GM21526 (cell line): ENCODE data around the gene ACAD11.
A peak's percentile ranks its signal among the peaks of the same experiment; 100 is the strongest.
"Not testable (repeated sequence)": the region's sequence is repeated elsewhere in the genome, so short reads cannot be mapped to it uniquely, and the experiment has no call there.

Source experiments
- ATAC-seq: cut with Tn5 transposase; IDR thresholded peaks from one replicate; pipeline ENCODE4 v1.9.1; 2021; ENCODE audit warnings: moderate library complexity; ENCODE audit not compliant: unreplicated experiment, low FRiP score

The ACAD11 gene

DNA sequence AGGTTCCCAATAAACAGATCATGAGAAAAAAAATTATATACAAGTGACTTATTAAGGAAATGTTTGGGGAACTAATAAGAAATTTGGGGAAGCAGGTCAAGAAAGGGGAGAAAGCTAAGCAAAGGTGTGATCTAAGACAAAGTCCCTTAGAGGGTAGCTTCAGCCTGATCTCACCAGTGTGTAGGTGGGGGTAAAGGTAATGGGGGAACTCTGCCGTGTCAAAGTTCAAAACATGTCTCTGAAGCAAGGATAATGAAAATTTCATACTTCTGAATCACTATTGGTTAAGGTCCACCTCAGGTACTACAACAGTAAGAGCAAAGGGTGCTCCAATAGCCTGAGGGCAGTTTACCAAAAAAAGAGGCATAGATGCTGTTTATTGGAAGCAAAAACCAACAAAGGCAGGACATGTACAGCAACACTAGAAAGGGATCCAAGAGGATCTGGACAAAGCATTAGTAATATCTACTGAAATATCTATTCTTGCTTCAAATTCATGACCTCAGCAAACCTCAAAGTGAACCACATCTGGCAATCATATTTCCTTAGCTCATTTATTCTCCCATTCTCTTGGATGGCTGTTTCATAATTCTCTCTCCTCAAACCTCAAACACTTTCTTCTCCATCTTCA is 6.9 kb downstream of the ACAD11 start:
- ATAC-seq = no peak

DNA sequence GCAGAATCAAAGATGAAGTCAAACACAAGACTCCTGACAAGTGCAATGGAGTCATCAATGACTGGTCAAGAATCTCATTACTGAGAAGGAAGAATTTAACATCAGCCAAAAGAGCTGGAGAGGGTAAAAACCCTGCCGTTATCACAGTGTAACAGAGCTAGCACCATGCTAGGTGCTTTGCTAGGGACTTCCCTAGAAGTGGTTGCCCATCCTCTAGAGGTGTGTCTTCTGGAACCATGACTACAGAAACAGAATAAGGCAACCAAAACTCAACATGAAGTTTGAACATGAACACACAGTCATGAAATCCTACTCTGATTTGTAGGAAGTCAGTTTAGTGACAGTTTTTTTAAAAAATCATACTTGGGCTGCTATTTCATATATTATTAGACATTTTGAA is 9.5 kb downstream of the ACAD11 start:
- ATAC-seq = no peak

DNA sequence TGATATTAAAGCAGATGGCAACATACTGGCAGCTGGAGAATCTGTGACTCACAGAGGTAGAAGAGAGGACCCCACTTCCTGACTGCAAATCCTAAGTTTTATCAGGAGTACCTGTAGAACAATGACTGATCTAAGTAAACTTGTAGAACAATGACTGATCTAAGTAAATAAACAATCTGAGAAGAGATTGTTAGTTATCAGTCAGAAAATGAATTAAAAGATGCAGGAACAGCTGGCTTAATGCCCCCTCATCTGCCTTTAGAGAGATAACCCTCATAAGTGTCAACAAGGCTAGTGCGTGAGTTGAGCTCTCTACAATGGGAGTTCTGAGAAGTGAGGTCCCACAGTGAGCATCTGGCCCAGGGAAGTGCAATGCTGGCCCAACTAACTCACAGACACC is 14.6 kb downstream of the ACAD11 start:
- ATAC-seq = no peak

DNA sequence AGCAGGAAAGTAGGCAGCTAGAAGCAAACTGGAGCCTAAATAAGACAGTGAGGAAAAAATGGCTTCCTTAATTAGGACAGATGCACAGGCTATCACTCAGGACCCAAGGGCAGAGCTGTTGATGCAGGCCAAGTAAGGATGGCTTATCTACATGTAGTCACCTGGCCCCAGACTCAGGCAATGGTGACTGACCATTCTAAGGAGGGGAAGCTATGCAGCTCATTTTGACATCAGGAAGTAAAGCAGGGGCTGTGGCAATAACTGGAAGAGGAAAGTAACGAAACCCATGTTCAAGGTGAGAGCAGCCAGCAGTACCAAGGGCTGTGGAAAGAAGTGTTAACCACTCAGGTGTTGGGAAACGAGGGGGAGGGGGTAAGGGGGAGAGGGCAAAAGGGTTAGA is 16.2 kb downstream of the ACAD11 start:
- ATAC-seq = no peak

DNA sequence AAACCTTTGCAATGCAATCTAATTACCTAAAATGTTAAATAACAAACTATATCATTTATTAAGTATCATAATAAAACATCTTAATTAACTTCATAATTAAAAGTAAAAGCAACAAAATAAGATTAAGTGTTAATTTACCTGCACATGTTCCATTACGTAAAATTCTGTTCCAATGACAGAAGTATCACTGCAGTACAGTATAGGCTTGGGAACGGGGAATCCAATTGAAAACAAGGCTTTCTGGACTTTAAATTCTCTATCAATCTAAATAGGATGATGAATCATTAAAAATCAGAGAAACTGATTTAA is 17.1 kb downstream of the ACAD11 start:
- ATAC-seq = no peak

DNA sequence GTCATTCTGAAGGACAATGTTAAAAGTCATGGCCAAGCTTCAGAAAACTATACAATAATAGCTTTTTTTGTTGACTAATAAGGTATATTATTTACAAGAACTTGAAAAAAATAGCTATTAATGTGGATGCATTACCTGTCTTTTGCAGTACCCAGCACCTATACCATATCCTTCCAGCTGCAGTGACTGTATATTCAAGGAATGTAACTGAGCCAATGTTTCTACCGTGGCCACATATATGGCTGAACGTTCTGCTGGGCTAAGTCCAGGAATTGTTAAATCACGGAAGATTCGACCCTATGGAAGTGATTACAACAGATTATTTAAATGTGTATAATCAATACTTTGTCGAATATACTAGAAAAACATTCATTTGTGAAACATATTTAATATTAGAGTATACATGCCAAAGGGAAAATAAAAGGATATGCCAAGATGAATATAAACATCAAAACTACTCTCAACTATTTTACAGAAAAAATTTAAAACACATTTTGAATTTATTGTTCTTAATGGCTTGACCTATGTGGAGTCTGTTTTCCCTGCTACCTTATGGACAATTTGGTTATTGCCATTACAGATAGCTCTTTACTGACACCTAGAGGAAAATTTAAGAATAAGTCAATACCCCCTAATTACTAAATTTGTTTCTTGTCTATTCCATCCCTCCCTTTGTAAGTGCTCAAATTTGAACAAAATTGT is 17.6 kb downstream of the ACAD11 start:
- ATAC-seq = no peak

DNA sequence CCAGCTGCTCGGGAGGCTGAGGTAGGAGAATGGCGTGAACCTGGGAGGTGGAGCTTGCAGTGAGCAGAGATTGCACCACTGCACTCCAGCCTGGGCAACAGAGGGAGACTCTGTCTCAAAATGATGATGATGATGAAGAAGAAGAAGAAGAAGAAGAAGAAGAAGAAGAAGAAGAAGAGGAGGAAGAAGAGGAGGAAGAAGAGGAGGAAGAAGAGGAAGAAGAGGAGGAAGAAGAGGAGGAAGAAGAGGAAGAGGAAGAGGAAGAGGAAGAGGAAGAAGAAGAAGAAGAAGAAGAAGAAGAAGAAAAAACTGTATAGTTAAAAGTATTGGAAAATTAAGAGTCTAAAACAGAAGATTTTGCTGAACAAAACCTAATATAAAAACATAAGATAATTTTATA is 18.2 kb downstream of the ACAD11 start:
- ATAC-seq = not testable (repeated sequence)

DNA sequence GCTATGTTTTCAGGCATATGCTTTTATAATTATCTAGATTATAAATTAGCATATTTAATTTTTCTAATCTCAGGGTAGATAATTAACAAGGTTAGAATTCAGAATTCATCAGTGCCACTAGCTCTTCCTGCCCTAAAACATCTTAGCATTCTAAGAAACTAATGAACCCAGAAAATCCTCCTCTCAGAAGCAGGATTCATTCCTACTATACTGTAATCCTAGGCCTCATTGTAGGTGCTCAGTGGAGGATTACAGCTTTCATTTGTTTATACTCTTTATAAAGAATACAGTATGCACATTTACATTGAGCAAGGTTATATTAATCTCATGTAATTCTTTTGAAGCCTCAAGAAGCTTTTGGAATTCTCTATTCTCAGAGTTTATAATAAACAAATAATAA is 20.9 kb downstream of the ACAD11 start:
- ATAC-seq = no peak

DNA sequence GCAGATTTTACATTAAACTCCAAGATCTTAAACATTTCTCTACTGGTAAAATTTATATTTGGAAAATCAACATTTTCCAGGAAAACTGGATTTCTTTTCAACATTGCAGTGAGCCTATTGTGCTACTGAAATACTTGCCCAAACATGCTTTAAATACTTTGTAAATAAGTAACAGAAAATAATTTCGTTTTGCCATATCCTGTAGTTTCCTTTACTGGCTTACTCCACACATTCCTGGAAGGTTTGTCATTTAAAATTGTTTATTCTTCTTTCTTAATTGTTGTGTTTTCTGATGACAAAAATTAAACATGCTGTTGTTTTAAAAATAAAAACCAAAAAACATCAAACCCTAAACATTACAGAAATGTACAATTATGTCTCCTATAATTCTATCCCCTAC is 22.0 kb downstream of the ACAD11 start:
- no peak for ATAC-seq

DNA sequence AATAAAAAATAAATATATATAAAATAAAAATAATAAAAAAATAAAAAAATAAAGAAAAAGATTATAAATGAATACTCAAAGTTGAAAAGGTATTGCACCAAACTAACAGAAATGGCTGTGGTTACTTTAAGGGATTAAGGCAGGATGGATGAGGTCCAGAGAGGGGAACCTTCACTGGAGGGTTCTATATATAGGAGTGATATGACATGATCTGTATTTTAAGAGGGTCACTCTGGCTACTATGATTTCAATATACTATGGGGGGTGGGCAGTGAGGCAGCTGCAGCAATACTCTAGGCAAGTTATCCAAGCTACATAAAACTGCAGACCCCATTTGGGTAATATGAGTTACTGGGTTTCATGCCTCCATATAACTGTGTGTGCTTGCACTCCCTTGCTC is 24.6 kb downstream of the ACAD11 start:
- no peak for ATAC-seq

DNA sequence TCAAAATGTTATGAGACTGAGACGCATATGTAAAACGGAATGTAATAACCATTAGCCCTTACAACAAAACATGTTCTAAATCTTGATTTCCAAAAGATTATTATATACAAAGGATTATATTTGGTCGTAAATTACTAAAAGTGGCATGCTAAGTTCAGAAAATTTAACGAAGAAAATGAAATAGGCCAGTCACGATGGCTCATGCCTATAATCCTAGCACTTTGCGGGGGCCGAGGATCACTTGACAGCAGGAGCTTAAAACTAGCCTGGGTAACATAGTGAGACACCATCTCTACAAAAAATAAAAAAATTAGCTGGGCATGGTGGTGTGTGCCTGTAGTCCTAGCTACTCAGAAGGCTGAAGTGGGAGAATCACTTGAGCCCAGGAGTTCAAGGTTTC is 29.0 kb downstream of the ACAD11 start:
- no peak for ATAC-seq

DNA sequence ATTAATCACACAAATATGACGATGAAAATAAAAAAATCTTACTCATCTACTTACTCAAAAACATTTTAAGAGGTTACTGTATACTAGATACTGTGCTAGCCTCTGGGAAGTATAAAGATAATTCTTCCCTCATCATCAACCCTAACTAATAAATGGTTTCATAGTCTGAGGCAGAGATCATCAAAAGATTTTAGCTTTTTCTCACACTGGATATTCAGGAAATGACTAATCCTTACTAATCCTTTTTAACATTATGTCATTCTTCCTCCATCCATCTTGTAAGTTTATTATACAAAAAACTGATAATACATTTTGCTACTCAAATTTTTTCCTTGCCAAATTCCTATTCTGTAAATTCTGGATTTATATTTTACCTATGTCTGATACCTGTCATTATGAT is 29.7 kb downstream of the ACAD11 start:
- no peak for ATAC-seq

DNA sequence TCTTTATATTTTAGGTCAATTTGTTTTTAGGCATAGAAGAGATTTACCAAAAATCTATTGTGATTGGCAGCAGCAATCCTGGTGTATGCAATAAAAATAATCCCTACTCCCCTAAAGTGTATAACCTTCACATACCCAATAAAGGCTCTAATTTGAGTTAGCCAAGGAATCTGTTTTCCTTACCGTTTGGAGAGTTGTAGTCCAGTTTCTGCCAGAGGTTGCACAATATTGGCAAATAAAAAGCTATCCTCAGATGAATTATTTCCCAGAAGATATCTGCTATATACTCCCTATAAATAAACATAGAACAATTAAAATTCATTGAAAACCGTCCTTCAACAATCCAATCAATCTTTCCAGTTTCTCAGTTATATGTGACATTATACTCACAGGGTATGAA is 31.5 kb downstream of the ACAD11 start:
- no peak for ATAC-seq

DNA sequence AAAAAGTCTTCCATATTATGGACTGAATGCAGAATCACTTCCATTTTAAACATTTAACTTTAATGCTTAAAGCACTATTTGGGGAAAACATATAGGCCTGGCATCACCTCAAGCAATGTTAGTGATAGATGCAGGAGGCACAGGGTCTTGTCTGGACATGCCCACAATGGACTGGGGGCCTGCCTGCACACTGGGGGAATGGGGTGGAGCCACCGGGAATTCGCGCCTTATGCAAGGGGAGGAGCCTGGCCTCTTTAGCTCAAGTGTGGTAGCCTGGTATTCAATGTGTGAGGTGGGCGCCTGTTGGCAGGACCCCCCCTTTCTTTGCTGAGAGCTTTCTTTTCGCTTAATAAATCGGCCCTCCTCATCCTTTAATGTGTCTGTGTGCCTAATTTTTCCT is 32.7 kb downstream of the ACAD11 start:
- no peak for ATAC-seq

DNA sequence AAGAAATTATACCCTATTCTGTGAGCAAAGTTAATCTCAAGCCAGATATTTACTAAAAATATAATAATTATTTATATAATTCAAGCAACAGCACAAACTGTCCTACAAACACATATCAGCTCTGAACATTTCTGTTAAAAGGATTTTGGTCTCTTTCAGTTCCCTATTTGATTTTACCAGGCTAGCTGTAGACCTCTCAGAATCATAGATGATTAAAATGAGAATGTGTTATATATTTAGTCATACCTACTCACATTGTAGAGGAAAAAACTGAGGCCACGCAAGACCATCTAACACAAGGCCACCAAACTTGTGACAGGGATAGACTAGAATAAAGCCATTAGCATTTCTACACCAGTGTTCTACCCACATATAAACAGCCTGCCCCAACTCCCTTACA is 34.0 kb downstream of the ACAD11 start:
- ATAC-seq = peak; percentile 83

DNA sequence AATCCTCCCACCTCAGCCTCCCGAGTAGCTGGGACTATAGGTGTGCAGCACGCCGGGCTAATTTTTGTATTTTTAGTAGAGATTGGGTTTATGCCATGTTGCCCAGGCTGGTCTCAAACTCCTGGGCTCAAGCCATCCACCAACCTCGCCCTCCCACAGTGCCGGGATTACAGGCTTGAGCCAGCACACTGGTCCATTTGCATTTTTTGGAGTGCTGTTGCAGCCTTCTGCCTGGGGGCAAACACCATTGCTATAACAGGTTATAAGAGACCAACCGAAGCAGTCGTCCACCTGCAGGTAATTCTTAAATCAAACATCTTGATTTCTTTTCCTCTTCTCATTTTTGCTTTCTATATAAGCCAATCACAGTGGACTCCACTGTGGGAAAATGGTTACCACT is 34.8 kb downstream of the ACAD11 start:
- ATAC-seq = no peak

DNA sequence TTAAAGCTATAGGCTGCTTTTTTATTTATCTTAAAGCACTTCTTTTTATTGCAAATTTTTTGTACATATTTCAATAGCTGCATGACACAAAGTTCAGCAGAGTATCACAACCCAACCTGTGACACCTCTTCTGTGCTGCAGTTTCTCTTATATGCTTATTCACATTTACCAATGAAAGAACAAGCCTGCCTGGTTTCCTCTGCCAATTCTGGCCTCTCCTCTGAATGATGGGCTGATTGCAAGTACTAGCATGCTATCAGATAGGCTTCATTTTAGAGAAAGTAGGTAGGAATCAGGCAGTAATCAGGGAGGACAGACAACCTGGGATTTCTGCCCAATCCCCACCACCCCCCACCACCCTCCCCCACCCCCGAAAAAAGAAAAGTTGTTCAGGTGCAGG is 36.0 kb downstream of the ACAD11 start:
- ATAC-seq = no peak

DNA sequence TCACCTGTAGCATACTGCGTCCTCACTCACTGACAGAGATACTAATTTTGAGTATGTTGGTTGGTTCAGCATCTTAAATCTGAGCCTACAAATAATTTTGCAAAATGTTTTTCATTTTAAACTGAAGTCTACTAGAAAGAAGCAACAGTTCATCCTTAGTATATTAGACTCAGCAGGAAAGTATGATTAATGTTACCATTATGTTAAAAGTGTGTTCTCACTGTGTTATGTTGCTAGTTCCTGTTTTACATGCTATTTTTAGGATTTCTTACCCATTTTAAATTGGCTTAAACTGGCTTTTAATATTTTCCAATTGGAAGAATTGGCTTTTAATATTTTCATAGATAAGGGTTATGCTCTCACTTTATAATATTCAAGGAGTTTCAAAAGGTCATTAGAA is 36.8 kb downstream of the ACAD11 start:
- ATAC-seq = no peak

DNA sequence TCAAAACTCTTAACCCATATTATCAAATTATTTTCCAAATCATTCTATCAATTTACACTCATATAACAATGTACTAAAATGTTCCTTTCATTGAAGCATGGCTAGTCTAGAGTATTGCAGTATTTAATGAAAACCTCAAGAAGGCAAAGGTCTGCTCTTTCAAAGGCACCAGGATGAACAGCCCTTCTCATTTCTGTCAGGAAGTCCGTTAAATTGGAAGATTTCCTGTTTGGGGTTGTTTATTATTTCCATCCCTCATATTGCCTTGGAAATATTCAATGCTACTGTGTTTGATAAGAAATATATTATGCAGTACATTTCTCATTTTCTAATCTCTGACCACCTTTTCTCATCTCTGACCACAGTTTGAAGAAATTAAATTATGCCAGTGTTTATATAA is 37.5 kb downstream of the ACAD11 start:
- no peak for ATAC-seq

DNA sequence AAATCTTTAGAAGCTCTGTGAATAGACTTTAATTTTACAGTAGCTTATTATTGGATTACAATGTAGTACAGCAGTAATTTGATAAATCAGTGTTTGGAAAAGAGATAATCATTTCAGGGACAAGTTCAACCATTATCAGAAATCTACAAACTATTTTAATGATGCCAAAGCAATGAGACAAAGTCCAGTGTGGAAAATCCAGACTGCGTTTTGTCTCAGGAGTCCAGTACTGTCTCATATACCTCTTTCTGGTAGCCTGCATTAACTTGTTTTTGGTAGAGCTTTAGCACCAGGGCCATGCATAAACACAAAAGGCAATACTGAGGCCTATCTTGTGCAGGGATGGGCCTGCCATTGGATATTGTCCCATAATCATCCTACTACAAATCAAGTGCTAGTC is 42.8 kb downstream of the ACAD11 start:
- no peak for ATAC-seq

DNA sequence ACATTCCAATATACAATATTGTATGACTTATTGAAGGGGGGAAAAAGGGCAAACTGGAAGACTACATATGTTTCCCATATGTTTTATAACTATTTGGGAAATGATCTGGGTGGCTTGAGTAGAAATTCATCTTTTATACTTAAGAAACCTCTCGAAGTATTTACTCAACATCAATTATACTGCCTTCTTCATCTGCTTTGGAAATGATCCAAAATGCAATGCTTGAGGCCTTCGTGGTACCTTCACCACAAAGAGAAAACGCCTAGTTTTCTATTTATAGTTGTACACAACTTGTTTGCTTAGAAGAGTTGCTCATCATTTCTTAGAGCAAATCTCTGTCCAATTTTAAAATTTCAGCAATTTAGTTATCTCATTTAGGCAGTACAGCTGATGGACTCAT is 43.7 kb downstream of the ACAD11 start:
- no peak for ATAC-seq

DNA sequence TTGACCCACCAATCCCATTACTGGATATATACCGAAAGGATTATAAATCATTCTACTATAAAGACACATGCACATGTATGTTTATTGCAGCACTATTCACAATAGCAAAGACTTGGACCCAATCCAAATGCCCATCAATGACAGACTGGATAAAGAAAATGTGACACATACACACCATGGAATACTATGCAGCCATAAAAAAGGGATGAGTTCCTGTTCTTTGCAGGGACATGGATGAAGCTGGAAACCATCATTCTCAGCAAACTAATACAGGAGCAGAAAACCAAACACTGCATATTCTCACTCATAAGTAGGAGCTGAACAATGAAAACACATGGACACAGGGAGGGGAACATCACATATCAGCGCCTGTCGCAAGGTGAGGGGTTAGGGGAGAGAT is 44.3 kb downstream of the ACAD11 start:
- ATAC-seq = not testable (repeated sequence)

DNA sequence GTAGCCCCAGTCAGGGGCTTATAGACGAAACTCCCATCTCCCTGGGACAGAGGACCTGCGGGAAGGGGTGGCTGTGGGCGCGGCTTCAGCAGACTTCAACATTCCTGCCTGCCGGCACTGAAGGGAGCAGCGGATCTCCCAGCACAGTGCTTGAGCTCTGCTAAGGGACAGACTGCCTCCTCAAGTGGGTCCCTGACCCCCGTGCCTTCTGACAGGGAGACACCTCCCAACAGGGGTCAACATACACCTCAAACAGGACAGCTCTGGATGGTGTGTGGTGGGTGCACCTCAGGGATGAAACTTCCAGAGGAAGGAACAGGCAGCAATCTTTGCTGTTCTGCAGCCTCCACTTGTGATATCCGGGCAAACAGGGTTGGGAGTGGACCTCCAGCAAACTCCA is 53.0 kb downstream of the ACAD11 start:
- not testable (repeated sequence) for ATAC-seq
